ENCODE results near the gene RSRP1. TPM values are rescaled to one million over a fixed set of nuclear protein-coding genes. Genes with fewer than 3 reads are reported as not detected.
"Not testable (repeated sequence)": the region's sequence is repeated elsewhere in the genome, so short reads cannot be mapped to it uniquely, and the experiment has no call there.

RSRP1 gene
- total RNA-seq, 4 donors from 2014 or later = 229 to 358 (median 274) TPM

DNA sequence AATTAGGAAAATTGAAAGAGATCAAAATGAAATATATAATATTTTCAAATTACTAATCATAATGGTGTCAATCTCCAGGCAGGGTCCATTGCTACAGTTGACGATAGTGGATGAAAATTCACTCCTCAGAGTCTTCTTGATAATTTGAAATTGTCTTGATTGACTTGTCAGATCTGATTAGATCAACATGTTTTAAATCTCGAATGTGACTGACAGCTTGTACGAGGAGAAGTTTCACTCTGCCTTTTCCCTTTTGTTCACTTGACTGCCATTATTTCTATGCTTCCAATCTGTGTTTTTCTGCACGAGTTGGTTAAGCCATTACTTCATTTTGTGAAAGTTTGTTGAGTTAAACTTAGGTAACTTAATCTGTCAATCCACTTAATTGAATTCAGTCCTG, 28.4 kb upstream of the RSRP1 start:
- not testable (repeated sequence) for H3K4me3 ChIP-seq, H3K4me1 ChIP-seq, H3K9me3 ChIP-seq, H3K27me3 ChIP-seq, H3K36me3 ChIP-seq, H3K27ac ChIP-seq, DNase-seq

DNA sequence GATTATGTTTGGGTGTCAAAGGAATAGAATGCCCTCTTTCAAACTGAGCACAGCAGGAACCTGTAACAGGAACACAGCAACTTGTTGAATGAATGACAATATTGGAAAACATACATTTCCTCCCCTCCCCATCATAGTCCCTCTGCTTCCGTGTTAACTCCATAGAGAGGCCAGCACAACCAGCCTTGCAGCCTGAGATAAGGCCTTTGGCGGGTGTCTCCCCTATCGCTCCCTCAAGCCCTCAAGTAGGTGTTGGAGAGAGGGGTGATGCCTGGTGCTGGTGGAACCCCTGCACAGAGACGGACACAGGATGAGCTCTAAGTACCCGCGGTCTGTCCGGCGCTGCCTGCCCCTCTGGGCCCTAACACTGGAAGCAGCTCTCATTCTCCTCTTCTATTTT, 25.0 kb upstream of the RSRP1 start, which contains the start of gene RHD:
RHD (plus strand) TSS at position 272 of the 400 bp plus-strand sequence; CDS start at position 311, 39 bp downstream.
- not testable (repeated sequence) for DNase-seq, H3K27ac ChIP-seq, H3K27me3 ChIP-seq, H3K9me3 ChIP-seq, H3K4me3 ChIP-seq, H3K4me1 ChIP-seq, H3K36me3 ChIP-seq

DNA sequence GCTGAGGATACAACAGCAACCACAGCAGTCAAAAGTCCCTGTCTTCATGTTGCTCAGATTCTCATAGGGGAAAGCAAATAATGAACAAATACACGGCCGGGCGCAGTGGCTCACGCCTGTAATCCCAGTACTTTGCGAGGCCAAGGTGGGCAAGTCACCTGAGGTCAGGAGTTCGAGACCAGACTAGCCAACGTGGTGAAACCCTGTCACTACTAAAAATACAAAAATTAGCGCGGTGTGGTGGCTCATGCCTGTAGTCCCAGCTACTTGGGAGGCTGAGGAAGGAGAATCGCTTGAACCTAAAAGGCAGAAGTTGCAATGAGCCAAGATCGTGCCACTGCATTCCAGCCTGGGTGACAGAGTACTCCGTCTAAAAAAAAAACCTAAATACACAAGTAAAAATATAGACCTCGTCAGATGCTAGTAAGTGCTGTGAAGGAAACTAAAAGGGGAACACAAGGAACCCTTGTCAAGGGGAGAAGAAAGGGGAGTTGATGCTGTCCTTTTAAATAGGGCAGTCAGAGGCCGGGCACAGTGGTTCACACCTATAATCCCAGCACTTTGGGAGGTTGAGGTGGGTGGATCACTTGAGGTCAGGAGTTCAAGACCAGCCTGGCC, 21.0 kb upstream of the RSRP1 start:
- Histone ChIP-seq H3K27ac (peak overlapping the region; percentile 80 to 92 (median 88)), H3K4me3 (peak overlapping the region; percentile 52 to 68 (median 56))
- not testable (repeated sequence) for H3K9me3 ChIP-seq, DNase-seq, H3K36me3 ChIP-seq, H3K27me3 ChIP-seq, H3K4me1 ChIP-seq

DNA sequence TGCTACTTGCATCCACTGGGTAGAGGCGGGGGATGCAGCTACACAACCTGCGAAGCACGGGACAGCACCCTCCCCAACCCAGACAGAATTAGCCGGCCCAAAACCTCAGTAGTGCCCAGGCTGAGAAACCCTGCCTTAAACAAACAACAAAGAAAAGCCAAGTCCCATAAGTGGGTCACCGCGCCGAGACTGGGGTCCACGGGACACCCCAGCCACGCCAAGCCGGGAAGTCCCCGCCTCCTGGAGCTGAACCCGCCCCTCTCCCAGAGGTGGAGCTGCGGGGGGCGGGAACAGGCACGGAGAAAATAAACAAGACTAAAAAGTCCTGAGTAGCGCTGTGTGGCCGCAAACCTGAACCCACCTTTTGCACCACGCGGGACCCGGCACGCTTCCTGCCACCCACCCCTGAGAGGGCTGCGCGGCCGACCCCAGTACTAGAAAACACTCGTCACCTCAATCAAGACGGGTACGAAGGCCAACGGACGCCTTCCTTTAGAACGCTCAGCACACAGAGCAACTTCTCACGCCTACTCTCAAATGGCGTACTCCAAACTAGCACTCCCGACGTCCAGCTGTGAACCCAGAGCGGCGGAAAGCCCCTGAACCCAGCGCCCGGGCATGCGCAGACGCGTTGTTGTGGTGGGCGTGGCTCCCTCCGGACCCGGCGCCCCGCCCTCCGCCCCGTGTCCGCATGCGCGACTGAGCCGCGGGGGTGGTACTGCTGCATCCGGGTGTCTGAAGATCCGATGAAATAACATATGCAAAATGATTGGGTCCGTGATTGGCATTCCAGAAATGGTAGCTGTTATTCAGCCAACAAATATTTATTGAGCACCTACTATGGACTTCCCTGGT, 20.3 kb upstream of the RSRP1 start:
- not testable (repeated sequence) for H3K4me1 ChIP-seq, H3K9me3 ChIP-seq, H3K36me3 ChIP-seq, H3K27me3 ChIP-seq
- Histone ChIP-seq H3K27ac (peak overlapping the region; percentile 80 to 92 (median 88)), H3K4me3 (peak overlapping the region; percentile 52 to 68 (median 56))
- DNase-seq = peak; percentile 76 to 88 (median 88)

DNA sequence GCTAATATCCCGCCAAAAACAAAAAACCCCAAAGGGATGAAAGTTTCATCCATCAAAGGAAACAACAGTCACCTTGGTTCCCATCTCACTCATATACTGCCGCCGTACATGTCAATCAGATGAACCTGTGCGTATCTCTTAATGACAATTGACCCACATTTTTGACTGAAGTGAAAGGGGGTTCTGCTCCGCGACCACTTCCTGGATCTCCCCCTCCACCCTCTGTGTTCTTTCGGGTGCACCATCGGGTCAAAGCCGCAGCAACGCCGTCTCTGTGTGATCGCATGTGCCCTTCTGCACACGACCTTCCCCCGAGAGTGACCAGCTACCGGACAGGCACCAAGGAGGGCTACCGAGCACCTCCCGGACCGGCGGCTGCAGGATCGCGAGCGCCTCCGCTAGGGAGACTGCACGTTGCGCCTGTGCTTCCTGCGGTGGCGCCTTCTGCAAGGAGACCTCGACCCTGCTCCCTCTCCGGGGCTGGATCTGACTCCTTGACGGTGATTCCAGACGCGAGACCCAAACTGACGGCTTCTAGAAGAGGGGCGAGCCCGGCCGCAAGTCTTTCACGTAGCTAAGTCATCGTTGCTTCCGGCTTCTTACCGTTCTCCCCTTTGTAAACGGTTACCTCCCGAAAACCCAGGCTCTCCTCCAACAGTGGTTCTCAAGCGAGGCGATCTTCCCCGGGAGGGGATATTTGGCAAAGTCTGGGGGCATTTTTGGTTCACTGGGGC, 19.5 kb upstream of the RSRP1 start:
- Histone ChIP-seq H3K27ac (peak overlapping the region in 3 of 4 donors; percentile 87 to 92 (median 90)), H3K4me3 (peak overlapping the region; percentile 52 to 68 (median 56))
- not testable (repeated sequence) for DNase-seq, H3K9me3 ChIP-seq, H3K36me3 ChIP-seq, H3K27me3 ChIP-seq, H3K4me1 ChIP-seq

DNA sequence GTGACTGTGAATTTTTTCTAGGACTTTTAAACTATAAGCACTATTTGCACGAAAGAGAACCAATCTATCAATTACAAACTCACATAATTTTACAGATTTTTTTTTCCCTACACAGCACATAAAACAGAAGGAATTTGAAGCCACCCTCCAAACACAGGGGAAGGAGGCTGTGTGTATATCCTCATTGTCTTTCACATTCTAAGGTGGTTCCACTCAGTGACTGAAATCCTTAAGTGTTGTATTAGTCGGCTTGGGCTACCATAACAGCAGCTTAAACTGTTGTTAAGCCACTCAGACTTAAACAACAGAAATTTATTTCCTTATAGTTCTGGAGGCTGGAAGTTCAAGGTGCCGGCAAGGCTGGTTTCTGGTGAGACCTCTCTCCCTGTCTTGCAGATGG, 13.1 kb upstream of the RSRP1 start:
- not testable (repeated sequence) for H3K9me3 ChIP-seq, H3K4me1 ChIP-seq, DNase-seq, H3K36me3 ChIP-seq, H3K27ac ChIP-seq, H3K4me3 ChIP-seq, H3K27me3 ChIP-seq

DNA sequence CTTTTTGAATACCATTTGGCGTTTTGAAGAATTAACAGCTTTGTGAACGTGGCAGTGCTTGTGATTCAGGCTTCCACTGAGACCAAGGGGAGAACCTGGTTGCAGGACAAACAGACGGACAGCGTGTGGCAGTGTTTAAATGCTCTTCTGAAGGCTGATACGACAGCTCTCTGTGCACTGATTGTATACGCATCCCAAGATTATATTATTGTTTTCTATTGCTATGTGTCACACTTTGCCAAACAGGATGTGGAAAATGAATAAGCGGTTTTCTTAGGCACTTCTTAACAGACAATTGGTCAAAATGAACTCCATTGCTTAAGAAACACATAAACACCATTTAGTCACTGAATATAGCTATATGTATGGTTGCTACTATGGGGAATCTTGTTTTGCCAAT, 12.6 kb upstream of the RSRP1 start:
- not testable (repeated sequence) for H3K9me3 ChIP-seq, H3K27me3 ChIP-seq, H3K27ac ChIP-seq, H3K4me3 ChIP-seq, H3K36me3 ChIP-seq, DNase-seq, H3K4me1 ChIP-seq

DNA sequence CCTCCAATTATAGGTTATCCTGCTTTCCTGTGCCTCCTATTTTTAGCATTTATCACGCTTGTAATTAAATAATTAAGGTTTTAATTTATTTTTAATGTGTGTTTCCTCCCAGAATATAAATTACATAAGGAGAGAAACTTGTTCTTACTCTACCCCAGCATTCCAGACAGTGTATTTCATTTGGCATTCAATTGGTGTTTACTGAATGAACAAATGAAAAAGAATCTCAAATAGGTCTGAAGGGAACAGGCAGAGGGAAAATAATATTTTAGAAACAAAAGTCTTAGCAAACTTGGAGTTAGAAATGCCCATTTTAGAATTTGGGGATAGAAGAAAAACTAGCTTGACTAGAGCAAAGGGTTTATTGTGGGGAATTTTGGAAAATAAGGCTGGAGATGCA, 9.9 kb upstream of the RSRP1 start:
- Histone ChIP-seq H3K27me3 (no peaks in the 10 kb centered on the region), H3K4me1 (peaks cover 0 to 4% (median 0%) of the 10 kb centered on the region in 4 donors), H3K27ac (no peak overlapping the region), H3K4me3 (no peak overlapping the region), H3K9me3 (no peaks in the 10 kb centered on the region), H3K36me3 (peaks cover 0 to under 1% (median 0%) of the 10 kb centered on the region in 3 donors)
- TF ChIP-seq, protein P1, sequence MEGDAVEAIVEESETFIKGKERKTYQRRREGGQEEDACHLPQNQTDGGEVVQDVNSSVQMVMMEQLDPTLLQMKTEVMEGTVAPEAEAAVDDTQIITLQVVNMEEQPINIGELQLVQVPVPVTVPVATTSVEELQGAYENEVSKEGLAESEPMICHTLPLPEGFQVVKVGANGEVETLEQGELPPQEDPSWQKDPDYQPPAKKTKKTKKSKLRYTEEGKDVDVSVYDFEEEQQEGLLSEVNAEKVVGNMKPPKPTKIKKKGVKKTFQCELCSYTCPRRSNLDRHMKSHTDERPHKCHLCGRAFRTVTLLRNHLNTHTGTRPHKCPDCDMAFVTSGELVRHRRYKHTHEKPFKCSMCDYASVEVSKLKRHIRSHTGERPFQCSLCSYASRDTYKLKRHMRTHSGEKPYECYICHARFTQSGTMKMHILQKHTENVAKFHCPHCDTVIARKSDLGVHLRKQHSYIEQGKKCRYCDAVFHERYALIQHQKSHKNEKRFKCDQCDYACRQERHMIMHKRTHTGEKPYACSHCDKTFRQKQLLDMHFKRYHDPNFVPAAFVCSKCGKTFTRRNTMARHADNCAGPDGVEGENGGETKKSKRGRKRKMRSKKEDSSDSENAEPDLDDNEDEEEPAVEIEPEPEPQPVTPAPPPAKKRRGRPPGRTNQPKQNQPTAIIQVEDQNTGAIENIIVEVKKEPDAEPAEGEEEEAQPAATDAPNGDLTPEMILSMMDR (IDR thresholded peaks at IDR 0.05) = no peak
- no peak for TF ChIP-seq POLR2A (IDR thresholded peaks at IDR 0.05)
- no peak for DNase-seq

DNA sequence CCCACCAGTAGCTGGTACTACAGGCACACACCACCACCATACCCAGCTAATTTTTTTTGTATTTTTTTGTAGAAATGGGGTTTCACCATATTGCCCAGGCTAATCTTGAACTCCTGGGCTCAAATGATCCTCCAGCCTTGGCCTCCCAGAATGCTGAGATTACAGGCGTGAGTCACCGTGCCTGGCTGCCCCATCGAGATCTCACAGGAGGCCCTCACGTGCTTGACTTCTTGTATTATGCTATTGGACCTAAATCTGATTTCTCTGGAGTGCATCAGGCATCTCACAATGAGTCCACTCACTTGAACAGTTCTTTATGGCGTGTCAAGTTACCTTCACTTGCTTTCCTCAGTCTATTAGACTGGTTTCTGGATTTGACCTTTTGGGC, 9.3 kb upstream of the RSRP1 start:
- DNase-seq = no peak
- H3K27ac ChIP-seq = no peak overlapping the region
- peaks cover 0 to 4% (median 0%) of the 10 kb centered on the region in 4 donors for H3K4me1 ChIP-seq
- H3K36me3 ChIP-seq = no peaks in the 10 kb centered on the region
- H3K27me3 ChIP-seq = no peaks in the 10 kb centered on the region
- no peak overlapping the region for H3K4me3 ChIP-seq
- no peaks in the 10 kb centered on the region for H3K9me3 ChIP-seq
- no peak for TF ChIP-seq POLR2A (IDR thresholded peaks at IDR 0.05)

Data from Peyer's patch (tissue), 4 donors.